GM21515 (cell line): ENCODE results near the gene NPPA.
"Not testable (repeated sequence)": the region's sequence is repeated elsewhere in the genome, so short reads cannot be mapped to it uniquely, and the experiment has no call there.

Experiments
- ATAC-seq: cut with Tn5 transposase; IDR thresholded peaks from one replicate; pipeline ENCODE4 v1.9.1; 2021; ENCODE audit not compliant: unreplicated experiment

The NPPA gene

DNA sequence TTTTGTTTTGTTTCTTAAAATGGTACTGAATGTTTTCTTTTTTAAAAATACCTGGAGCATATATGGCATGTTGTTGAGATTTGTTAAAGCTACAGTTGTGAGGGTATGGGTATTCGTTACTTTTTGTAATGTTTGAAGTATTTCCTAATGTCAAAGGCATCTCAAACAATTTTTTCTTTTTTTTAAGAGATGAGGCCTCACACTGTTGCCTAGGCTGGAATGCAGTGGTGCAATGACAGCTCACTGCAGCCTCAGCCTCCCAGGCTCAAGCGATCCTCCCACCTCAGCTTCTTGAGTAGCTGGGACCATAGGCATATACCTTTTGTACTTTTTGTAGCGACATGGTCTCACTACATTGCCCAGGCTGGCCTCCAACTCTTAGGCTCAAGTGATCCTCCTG, 25.5 kb downstream of the NPPA start:
- no peak for ATAC-seq

DNA sequence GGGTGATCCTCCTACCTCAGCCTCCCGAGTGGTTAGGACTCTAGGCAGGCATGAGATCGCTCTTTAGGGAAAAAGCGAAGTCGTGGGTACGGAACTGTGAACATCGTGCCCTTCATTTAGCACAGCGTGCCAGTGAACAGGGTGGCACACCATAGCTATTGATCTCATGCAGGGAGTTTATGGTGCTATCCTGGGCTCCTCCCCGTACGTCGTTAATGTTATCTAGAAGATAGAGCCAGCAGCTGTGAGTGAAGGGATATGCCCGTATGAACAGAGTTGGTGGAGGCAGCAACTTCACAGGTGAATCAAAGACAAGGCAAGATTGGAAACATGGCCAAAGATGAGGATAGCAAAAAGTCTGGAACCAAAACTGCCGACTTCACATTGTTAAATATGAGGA, 30.4 kb downstream of the NPPA start:
- no peak for ATAC-seq

DNA sequence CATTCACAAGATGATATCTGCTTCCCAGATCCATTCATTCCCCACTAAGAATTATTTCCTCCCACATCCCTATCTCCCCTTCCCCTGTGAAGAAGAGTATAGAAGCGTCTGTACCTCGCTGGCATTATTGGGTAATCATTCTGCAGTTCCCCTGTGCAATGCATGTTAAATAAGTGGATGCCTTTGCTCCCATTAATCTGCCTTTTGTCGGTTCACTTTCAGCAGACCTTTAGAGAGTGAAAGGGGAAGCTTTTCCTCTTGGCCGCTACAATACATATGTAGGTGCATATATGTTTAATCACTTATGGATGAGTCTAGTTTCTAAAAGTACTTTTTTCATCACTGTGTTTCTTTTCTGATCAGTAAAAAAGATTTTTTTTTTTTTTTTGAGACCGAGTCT, 34.6 kb downstream of the NPPA start:
- ATAC-seq = no peak

DNA sequence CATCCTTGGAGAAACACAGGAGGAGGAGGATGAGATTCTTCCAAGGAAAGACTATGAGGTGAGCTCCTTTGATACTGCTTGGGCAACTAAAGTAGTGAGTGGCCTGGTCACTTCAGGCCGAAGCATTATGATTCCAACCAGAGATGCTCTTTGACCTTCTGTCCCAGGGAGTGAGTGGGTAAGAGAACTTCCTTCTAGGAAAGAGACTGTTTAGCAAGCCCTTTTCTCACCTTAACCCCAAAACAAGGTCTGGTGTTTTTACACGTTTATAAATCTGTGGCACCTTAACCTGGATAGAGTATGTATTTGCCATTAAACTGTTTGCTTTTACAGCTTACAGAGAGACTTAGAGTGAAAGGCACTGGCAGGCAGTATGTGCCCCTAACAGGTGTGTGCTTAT, 40.5 kb downstream of the NPPA start:
- ATAC-seq = no peak

DNA sequence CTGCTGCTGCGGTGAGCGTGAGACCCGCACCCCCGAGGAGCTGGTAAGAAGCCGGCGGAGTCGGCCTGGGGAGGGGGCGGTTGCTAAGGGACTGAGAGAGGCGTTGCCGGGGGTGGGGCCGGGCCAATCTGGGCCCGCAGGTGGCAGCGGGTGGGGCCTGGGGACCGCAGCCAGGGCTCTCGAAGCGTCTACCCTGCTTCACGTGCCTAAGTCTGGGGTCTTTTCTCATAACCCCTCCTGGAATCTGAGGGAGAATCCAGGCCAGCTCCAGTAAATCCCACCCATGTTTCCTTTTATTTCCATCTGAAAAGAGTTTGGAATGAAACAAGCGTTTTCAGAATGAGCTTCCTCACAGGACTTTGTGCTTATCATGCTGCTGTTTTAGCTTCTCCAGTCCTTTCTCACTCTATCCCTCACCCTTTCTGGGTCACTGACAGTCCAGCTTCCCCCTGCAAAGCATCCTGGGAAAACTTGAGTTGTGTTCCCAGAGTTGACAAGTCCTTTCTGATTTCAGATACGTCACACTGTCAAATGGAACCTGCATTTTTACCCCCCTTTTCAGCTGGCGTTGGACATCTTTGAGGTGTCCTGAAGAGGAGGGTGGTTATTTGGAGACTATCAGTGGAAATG, 41.2 kb downstream of the NPPA start:
- ATAC-seq = peak; percentile 40

DNA sequence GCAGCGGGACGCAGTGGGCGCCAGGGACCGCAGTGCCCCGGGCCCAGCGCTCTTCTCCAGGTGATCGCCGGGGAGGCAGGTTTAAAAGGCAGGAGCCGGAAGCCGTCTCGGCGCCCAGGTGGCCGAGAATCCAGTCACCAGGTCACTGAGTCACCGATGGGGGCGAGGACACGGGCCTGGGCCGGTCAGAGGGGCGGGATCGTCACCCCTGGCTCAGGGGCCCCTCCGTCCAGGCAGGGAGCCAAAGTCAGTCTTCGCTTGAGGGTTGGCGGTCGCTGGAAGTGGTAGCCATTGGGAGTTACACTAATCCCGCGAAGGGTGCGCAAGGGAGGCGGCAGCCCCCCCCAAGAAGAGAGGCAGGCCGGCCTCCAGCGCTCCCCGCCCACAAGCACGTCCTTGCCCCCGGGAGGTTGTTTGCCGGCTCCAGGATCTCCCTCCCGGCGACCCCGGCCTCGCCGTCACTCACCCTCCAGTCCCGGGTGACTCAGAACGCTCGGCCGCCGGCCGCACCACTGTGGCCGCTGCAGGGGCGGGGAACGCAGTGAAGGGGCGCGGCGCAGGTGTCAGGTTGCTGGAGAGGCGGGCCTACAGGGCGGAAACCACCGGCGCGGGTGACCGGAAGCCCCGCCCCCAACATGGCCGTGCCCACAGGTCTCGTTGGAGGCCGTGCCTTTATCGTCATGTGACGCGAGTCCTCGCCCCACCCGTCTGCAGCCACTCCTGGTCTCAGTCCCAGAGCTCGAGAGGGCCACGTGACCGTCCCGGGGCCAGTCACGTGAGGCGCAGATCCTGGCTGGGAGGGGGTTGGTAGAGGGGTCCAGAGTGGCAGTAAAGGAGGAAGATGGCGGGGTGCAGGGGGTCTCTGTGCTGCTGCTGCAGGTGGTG, 41.9 kb downstream of the NPPA start, which contains the start of the genes CLCN6 and MTHFR:
CLCN6 (plus strand) TSS at position 770 of the 885 bp plus-strand sequence; CDS start at position 842, 72 bp downstream.
MTHFR (minus strand) TSS at position 543 of the 885 bp plus-strand sequence. CDS start 2,848 bp downstream, outside the sequence.
- ATAC-seq = peak; percentile 79

DNA sequence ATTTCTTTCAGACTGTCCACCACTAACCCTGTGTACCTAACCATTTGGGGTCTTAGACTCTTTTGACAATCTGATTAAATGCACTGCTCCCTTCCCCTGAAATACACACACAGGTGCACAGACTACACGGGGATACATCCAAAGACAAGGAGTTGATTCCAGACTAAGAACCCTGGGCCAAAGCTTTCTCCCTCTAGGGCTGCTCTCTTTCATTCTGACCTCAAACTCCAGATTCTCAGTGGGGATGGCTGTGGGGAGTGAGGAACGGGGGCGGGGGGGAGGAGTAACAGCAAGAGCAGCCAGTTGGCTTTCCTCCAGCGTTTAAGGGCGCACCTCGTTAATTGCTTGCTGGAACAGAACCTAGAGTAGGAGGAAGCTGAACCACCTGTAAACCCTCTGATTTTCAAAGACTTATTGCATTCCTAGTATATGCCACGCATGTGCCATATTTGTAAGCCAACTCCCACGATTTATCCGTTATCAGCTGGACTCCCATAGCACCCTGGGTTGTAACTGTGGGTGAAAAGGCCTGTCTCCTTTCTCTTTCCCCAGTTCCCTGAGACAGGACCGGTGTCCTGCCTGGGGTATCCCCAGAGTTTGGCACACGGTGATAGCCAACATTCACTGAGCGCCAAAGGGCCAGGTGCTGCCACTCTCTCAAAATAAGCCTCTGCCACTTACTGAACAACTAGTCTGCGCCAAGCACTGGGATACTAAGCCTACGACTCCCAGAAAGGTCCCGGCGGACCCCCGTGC, 42.7 kb downstream of the NPPA start:
- peak; percentile 0 for ATAC-seq

DNA sequence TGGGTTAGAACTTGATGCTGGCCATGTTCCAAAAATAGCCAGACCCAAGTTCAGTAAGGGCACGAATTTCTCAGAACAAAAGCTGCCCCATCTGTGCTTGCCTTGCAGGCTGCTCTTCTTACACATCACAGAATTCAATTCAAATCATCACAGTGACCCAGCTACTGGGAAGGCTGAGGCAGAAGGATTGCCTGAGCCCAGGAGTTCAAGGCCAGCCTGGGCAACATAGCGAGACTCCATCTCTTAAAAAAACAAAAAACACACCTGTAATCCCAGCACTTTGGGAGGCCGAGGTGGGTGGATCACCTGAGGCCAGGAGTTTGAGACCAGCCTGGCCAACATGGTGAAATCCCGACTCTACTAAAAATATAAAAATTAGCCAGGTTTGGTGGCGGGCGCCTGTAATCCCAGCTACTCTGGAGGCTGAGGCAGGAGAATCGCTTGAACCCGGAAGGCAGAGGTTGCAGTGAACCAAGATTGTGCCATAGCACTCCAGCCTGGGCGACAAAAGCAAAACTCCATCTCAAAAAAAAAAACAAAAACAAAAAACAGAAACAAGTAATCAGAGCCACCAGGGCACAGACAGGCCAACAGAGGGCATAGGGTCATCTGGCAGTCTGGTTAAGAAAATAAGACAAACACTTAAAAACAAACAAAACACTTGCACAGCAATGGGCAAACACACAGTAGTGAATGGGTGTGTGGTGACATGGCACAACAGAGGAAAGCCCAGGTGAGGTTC, 43.5 kb downstream of the NPPA start:
- ATAC-seq = not testable (repeated sequence)

DNA sequence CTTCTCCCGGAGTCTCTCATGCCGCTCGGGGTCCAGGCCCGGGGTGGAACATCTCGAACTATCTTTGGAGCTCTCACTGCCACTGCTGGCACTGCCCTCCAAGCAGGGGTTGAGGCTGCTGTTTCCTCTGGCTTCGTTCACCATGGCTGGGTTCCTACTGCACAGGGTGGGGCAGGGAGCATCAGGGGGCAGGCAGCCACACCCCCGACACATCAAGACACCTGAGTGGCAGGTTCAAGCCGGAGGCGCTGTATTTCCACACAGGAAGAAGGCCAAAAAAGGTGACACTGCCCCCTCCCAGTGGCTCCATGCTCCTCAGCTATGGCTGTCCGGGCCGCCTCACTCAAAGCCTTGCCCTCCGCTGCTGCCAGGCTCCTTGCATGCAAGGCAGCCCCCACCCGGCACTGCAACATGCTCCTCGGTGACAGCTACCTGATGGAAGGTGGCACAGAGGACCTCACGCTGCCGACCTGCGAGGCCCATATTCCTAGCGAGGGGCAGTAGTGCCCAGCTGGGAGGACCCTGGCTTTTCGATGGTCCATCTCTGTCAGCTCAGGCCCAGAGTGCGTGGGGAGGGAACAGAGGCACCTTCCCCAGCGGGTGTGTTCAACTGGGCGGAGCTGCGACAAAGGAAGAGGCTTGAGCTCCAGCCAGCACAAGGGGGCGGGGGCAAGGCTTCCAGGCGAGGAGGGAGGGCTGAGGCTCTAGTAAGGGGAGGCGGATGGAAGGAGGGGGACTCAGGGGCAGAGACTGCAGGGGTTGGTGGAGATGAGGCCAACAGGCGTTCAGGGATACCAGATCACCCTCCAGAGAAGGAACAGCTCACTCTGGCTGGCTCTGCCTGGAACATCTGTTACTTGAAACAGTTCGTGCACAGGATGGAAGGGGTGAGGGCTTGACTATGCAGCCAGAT, 44.4 kb downstream of the NPPA start:
- ATAC-seq = peak; percentile 28

DNA sequence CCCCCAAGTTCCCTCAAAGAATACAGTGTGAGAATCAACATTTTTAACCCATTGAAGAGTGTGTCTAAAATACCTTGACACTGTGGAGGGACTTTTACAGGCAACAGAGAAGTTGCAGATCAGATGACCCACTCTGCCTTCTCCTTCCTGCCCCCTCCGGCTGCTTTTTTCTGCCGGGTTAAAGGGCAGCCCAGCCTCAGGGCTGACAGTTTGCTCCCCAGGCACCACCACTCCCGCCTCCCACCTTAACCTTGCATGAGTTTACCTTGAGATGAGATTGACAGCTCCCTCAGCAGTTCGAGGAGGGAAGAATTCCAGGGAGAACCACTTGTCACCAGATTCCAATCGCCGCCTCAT, 45.0 kb downstream of the NPPA start:
- no peak for ATAC-seq

DNA sequence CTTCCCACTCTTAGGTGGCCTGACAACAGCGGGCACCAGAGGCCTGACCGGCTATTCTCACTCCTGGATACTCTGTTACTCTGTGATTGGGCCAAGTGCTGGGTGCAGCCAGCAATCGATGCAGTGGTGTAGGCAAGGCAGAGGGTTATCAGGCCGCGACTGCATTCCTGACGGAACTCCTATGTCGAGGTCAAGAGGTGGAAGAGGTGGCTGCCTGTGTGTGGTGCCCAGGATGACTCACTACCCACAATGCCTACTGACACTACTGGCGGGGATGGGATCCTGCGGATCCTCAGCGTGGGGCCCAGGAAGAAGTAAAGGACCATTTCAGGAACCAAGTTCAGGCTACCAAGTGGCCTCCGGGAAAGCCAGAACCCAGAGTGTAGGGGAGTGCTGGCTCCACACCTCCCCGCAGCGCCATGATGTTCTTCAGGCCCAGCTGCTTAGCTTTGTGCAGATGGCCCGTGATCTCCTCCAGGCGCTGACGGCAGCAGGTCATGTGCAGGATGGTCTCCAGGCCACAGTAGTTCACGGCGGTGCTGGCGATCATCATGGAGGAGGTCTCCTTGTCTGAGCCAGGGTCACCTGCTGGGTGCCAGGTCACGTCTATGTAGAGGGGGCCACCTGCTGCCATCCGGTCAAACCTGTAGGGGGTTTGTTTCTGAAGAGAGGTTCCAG, 46.7 kb downstream of the NPPA start:
- ATAC-seq = no peak

DNA sequence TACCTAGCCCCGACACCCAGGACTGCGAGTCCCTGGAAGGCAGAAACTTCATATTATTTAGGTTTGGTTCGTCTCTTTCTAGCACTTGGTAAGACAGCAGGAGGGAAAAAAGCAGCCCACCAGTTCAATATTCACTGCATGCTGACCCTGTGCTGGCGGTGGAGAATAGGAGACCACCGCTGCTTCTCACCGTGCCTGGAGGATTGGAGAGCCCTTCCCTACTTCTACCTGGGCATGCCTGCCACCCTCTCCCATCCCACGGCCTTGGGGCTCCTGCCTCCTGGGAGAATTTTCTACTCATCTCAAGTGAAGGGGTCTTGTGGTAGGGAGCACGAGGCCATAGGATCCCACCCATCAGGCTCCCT, 47.2 kb downstream of the NPPA start:
- ATAC-seq = no peak

DNA sequence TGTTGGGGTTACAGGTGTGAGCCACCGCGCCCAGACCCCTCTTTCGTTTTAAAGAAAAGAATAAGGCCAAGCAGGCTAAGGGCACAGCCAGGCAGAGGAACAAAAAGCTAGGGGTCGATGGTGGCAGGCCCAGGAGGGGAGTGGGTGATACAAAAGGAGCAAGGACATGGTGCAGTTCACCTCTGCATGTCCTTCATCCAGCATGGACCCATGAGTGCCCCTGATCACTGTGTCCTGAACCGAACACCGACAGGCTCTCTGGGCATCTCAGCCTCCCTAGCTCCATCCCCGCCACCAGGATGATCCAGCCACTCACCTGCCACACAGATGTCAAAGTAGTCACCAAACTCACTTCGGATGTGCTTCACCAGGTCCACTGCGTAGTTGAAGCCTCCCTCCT, 47.7 kb downstream of the NPPA start:
- ATAC-seq = no peak

DNA sequence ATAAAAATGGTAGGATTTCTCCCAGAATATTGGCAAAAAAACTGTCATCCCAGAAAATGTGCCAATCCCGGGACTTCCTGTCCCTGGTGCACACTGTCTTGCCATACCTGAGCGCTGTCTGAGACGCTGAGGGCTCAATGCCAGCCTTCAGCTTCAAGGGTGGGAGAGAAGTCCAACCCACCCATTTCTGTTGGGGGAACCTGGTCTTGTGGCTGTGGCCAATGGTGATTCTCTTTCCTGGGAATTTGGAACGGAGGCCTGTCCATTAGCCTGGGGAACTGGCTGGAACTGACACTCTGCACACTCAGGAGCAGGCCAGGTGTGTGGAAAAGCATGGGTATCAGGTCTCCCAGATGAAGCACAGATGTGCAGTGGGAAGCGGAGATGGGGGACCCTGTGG, 48.5 kb downstream of the NPPA start:
- no peak for ATAC-seq

DNA sequence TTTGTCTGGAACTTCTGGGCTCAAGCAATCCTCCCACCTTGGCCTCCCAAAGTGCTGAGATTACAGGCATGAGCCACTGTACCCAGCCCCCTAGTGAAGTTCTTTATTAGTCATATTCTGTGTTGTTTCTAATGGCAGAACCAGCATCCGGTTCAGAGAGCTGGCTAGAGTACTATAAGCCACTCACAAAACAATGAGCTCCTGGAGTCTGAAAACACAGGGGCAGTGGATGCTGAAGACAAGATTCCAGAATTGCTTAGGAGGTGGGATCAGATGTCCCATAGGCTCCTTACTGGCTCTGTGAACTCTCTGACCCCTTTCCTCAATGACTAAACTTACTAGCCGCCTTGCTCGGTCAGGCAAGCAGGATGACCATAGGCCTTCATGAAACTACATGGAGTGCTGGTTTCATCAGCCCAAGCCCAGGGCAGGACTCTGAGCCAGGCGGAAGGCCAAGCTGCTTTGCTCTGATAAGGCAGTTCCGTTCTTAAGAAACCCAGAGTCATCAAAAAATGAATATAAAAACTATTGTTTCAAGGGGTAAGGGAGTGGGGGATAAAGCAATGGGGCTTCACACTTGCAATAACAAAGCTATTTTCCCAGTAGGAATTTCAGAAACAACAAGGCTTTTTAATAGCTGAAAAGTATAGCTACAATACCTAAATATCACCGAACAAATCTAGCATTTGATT, 49.9 kb downstream of the NPPA start:
- ATAC-seq = no peak

DNA sequence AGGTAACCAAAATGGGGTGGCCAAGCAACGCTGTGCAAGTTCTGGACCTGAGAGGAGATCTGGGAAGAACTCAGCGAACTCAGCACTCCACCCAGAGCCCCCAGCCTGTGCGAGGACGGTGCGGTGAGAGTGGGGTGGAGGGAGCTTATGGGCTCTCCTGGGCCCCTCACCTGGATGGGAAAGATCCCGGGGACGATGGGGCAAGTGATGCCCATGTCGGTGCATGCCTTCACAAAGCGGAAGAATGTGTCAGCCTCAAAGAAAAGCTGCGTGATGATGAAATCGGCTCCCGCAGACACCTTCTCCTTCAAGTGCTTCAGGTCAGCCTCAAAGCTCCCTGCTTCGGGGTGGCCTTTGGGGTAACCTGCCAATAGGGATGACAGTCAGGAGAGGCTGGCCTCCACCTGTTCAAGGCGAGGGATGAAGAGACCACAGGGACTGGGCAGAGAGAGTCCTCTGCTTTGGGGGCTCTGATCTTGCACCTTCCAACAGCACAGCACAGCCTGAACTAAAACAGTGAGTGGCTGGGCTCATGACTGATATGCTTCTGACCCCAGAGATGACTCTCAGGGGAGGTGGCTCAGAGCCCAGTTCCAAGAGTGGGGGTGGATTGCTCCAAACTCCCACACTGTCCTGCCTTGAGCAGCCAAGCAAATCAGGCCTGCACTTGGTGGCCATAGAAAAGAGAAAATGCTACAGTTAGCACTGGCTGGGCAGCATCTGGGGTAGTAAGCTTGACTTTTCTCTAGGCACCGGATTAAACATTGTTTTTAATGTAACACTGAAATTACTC, 51.4 kb downstream of the NPPA start:
- ATAC-seq = no peak
